ENCODE measurements around the gene TLR2. TPM values are rescaled to one million over a fixed set of nuclear protein-coding genes. Genes with fewer than 3 reads are reported as not detected.

The TLR2 gene
- total RNA-seq, 1 donor from 2014 or later, result 19.1 TPM

DNA sequence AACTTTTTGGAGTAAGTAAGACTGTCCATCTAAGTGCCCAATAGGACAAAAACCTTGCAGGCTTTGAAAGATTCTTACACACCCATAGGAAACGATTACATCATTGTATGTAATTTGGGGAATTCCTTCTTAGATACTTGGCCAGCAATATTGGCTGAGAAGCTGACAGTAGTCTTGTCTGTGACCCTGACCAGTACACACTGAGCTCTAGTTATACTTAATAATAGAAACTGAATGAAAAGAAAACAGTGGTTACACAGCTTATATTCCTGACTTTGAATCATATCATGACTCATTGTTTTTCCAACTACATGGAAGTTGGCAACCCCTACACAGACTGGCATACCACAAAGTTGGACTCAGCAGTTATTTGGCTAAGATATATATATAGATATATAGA is 7.1 kb upstream of the TLR2 start:
- Histone ChIP-seq H3K27ac (peak overlapping the region; percentile 51 to 68), H3K4me3 (no peak overlapping the region), H3K27me3 (no peaks in the 10 kb centered on the region), H3K36me3 (no peaks in the 10 kb centered on the region), H3K9me3 (peaks cover 0 to 3% of the 10 kb centered on the region in 2 donors), H3K4me1 (peaks cover 0 to 15% of the 10 kb centered on the region in 2 donors)
- no peak for DNase-seq (ENCODE audit: low spot score in 2 of 2)
- intact Hi-C loops (cut with DNase I), result loop anchor here (1.0 kb wide), 1 partner anchor 21 kb away; no protein-coding TSS in a partner anchor
- TF ChIP-seq, protein P1, sequence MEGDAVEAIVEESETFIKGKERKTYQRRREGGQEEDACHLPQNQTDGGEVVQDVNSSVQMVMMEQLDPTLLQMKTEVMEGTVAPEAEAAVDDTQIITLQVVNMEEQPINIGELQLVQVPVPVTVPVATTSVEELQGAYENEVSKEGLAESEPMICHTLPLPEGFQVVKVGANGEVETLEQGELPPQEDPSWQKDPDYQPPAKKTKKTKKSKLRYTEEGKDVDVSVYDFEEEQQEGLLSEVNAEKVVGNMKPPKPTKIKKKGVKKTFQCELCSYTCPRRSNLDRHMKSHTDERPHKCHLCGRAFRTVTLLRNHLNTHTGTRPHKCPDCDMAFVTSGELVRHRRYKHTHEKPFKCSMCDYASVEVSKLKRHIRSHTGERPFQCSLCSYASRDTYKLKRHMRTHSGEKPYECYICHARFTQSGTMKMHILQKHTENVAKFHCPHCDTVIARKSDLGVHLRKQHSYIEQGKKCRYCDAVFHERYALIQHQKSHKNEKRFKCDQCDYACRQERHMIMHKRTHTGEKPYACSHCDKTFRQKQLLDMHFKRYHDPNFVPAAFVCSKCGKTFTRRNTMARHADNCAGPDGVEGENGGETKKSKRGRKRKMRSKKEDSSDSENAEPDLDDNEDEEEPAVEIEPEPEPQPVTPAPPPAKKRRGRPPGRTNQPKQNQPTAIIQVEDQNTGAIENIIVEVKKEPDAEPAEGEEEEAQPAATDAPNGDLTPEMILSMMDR (IDR thresholded peaks at IDR 0.05), result no peak

DNA sequence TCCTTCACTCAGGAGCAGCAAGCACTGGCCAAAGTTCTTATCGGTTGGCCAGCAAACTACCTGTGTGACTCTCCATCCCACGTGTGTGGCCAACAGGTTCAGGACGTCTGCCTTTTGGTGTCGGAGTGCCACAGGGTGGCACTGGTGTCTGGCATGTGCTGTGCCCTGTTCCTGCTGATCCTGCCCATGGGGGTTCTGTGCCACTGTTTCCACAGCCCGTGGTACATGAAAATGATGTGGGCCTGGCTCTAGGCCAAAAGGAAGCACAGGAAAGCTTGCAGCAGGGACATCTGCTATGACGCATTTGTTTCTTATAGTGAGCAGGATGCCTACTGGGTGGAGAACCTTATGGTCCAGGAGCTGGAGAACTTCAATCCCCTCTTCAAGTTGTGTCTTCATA is 4.6 kb upstream of the TLR2 start:
- H3K9me3 ChIP-seq, result peaks cover 0 to 3% of the 10 kb centered on the region in 2 donors
- H3K27ac ChIP-seq, result no peak overlapping the region
- peaks cover 0 to 15% of the 10 kb centered on the region in 2 donors for H3K4me1 ChIP-seq
- TF ChIP-seq, protein P1 (IDR thresholded peaks at IDR 0.05), result no peak
- no peaks in the 10 kb centered on the region for H3K36me3 ChIP-seq
- peak in 1 of 2 donors; percentile 80 for DNase-seq (ENCODE audit: low spot score in 2 of 2)
- no peaks in the 10 kb centered on the region for H3K27me3 ChIP-seq
- H3K4me3 ChIP-seq, result no peak overlapping the region
- intact Hi-C loops (cut with DNase I), result no loop called here

DNA sequence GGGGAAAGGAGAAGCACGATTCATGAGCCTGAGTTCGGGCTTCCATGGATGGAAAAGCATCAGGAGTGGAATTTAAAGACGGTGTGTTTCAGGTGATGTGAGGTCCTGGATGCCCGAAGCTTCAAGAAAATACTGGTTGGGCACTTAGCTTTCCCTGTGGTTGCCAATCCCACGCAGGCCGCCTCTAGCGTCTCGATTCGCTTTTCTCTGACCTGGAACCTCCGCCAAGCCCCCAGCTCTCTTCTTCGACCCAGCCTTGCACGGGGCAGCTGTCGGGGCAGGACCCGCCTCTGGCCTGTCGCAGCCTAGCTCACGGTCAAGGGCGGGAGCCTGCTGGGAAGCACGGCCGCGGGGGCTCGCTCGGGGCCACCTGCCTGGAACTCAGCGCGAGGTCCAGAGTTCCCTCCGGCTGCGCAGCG is 308 bp upstream of the TLR2 start:
- Histone ChIP-seq H3K4me1 (no peaks in the 10 kb centered on the region), H3K36me3 (peaks cover 0 to 10% of the 10 kb centered on the region in 2 donors), H3K4me3 (peak overlapping the region; percentile 63 to 69), H3K27ac (peak overlapping the region; percentile 39 to 52), H3K9me3 (peaks cover 0 to 7% of the 10 kb centered on the region in 2 donors), H3K27me3 (no peaks in the 10 kb centered on the region)
- intact Hi-C loops (cut with DNase I), result loop anchor here (5.0 kb wide), 1 partner anchor 36 kb away; no protein-coding TSS in a partner anchor
- TF ChIP-seq, protein P1 (IDR thresholded peaks at IDR 0.05), result no peak
- DNase-seq (ENCODE audit: low spot score in 2 of 2), result no peak

DNA sequence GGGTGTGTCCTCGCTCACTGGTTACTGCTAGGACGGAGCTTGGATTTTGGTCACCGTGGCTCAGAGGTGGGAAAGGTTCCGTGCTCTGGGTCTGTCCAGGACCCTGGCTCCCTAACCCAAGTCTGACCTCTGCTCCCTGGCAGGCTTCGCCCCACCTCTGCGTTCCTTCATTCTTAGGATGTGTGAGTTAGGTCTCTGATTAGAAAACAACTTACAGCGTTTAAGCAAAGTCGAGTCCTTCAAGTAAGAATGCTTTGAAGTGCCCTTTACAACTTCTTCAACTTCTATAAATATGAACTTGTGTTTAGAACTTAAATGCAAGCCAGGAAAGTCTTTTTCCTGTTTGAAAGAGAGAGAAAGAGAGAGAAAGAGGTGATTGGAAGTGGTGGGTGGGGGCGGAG is 891 bp downstream of the TLR2 start:
- H3K27me3 ChIP-seq, result no peaks in the 10 kb centered on the region
- TF ChIP-seq, protein P1 (IDR thresholded peaks at IDR 0.05), result no peak
- H3K9me3 ChIP-seq, result peaks cover 0 to 13% of the 10 kb centered on the region in 2 donors
- peak overlapping the region; percentile 39 to 52 for H3K27ac ChIP-seq
- no peaks in the 10 kb centered on the region for H3K4me1 ChIP-seq
- DNase-seq (ENCODE audit: low spot score in 2 of 2), result no peak
- H3K4me3 ChIP-seq, result peak overlapping the region; percentile 63 to 69
- peaks cover 0 to 17% of the 10 kb centered on the region in 2 donors for H3K36me3 ChIP-seq
- intact Hi-C loops (cut with DNase I), result loop anchor here (5.0 kb wide), 2 partner anchors 38 to 62 kb away; no protein-coding TSS in a partner anchor

DNA sequence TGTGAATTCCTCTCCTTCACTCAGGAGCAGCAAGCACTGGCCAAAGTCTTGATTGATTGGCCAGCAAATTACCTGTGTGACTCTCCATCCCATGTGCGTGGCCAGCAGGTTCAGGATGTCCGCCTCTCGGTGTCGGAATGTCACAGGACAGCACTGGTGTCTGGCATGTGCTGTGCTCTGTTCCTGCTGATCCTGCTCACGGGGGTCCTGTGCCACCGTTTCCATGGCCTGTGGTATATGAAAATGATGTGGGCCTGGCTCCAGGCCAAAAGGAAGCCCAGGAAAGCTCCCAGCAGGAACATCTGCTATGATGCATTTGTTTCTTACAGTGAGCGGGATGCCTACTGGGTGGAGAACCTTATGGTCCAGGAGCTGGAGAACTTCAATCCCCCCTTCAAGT is 20.4 kb downstream of the TLR2 start:
- H3K4me1 ChIP-seq, result no peaks in the 10 kb centered on the region
- TF ChIP-seq, protein P1 (IDR thresholded peaks at IDR 0.05), result no peak
- no peaks in the 10 kb centered on the region for H3K27me3 ChIP-seq
- H3K36me3 ChIP-seq, result peaks cover 3 to 6% of the 10 kb centered on the region in 2 donors
- DNase-seq (ENCODE audit: low spot score in 2 of 2), result no peak
- intact Hi-C loops (cut with DNase I), result no loop called here
- no peak overlapping the region for H3K27ac ChIP-seq
- H3K4me3 ChIP-seq, result no peak overlapping the region
- no peaks in the 10 kb centered on the region for H3K9me3 ChIP-seq

All from ascending aorta (tissue), 2 donors.